Measurements from ENCODE around the gene TMEM100. TPM values are rescaled to one million over a fixed set of nuclear protein-coding genes. Genes with fewer than 3 reads are reported as not detected.

The TMEM100 gene, protein sequence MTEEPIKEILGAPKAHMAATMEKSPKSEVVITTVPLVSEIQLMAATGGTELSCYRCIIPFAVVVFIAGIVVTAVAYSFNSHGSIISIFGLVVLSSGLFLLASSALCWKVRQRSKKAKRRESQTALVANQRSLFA
- 15.5 TPM for total RNA-seq
- long read RNA-seq, partial matches to known transcripts = 1 of 7 reads
- long read RNA-seq, other reads (novel, unspliced or antisense) = 2 of 7 reads

DNA sequence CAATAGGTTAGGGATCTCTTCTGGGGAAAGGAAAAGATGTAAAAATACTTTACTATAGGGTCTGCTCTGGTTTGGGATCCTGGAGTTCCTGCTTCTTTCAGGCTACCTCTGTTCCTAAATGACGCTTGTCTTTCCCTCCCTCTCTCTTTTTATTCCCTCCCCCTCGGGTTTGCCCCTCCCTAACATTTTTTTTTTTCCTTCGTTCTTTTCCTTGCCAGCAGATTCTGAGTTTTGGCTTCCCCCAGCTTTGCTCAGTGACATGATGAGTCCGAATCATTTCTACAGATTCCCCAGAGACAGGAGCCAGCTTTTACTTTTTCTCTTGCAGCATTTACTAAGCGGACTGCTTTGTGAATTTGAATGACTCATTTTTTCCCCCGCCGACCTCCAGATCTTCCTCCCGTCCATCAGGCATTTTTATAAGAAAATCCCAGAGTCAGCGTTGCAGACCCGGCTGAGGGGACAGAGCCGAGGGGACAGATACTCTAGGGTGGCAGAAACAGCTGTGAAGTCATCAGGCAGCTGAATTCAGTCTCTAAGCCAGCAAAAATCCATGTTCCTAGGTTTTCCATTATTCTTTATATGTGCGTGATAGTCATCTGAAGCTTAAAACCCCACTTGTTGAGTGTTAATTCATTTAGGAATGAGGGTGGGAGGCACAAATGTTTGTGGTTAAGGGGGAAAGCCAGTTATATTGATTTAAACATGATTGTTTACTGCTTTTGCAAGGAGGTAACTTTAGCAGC, at the start of gene TMEM100:
Gene TMEM100, minus strand, starts transcription at position 123 of the 746 bp plus-strand sequence. CDS start 1,794 bp downstream, outside the sequence.
- no peak for DNase-seq
- intact Hi-C loops (cut with DNase I) = loop anchor here (5.0 kb wide), 1 partner anchor 86 kb away; no protein-coding TSS in a partner anchor
- peak; percentile 60 for ATAC-seq (ENCODE audit: poor library complexity)

DNA sequence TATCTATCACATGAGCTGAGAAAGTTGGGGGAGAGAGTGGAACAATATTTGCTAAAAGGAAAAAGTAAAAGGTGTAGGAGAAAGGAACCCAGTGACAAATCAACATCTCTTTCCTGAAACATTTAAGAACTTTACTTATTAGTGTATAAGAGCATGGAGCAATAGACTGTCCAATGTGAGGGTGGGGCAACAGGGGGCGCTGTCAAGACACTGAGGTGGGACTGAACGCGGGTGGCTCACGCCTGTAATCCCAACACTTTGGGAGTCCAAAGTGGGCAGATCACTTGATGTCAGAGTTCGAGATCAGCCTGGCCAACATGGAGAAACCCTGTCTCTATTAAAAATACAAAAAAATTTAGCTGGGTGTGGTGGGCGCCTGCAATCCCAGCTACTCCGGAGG, 49.4 kb upstream of the TMEM100 start:
- no peak for DNase-seq
- no peak for ATAC-seq (ENCODE audit: poor library complexity)
- intact Hi-C loops (cut with DNase I) = no loop called here

DNA sequence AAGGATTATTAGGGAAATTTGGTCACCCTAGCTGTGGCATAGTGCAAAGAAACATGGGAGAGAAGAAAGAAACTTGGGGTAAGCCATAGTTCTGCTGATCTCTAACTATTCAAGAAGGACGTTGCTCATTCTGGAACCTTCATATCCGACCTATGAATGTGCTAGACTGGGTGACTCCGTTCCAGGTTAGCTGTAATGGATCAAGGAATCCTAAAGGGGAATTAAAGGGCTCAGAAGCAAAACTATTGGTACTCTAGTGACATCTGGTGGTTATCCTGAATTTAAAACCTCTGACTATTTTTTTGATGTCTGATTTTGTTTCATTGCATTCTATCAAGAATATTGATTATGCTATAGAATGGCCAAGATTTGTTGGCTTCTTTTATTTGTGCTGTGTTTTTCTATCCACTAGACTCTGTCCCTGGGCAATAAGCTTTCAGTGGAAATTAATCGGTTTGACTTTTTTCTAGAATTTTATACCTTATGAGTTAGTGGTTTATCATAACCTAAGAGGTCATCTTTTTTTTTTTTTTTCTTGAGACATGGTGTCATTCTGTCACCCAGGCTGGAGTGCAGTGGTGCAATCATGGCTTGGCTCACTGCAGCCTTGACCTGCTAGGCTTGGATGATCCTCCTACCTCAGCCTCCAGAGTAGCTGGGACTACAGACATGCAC, 47.7 kb upstream of the TMEM100 start:
- intact Hi-C loops (cut with DNase I) = no loop called here
- peak; percentile 78 for ATAC-seq (ENCODE audit: poor library complexity)

DNA sequence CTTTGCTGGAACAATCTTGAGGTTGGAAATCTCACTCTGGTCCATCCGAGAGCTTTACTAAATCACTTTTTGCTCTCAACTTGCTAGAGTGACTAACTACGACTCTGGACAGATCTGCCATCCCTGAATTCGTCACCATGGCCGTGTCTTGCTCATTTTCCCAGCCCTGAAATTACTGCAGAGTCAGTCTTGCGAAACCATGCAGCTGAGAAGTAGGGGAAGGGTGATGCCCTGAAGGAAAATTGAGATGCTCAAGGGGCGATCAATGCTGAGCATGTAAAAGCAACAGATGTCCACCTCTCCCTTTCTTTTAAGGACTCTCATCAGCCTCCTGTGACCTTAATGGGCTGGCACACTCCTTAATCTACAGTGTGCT, 46.9 kb upstream of the TMEM100 start:
- DNase-seq (no peak), ATAC-seq (ENCODE audit: poor library complexity) (peak; percentile 51)
- intact Hi-C loops (cut with DNase I) = loop anchor here (1.0 kb wide), 1 partner anchor 242 kb away; no protein-coding TSS in a partner anchor

More for the DNA sequence above, 47.7 kb upstream of the TMEM100 start:
- no peak for DNase-seq

DNA sequence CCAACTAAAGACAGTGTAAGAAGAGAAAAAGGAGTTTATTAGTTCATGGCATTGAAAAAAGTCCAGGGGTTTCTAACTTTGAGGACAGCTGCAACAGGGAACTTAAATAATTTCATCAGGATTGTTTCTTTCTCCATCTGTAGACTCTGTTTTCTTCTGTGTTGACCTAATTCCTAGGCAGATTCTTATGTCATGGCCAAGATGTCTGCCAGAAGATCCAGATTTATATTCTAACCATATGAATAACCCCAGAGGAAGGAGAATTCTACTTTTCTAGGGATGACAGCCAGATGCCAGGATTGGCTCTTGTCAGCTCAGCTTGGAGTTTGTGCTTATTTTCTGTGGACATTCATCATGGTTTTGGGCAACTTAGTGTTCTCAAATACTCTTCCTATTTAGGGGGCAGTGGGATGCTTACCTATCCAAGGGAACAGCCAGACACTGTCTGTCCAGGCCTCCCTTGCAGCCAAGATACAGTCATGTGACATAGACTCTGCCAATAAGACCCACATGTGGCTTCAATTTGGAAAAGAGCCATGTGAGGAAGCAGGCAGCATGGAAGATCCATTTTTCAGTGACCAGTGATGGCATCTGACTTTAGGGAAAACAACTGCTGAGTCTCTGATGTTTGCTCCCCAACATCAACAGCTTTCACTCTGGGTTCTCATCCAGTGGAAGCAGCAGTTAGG, 46.4 kb upstream of the TMEM100 start:
- intact Hi-C loops (cut with DNase I) = loop anchor here (1.0 kb wide), 1 partner anchor 242 kb away; no protein-coding TSS in a partner anchor
- no peak for DNase-seq
- ATAC-seq (ENCODE audit: poor library complexity) = peak; percentile 38

DNA sequence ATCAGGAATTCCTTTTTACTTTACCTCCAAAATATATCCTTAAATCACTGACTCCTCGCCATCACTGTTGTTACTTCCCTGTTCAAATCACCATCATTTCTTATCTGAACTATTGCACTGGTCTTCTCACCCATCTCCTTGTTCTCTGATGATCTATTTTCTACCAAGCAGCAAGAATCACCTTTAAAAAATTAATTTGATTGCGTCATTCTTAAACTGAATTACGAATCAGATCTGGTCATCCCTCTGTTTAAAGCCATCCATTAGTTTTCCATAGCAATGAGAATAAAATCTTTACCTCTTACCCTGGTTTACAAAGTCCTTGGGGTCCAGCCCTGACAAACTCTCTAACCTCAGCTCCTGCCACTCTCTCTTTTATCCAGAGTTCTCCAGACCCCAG, 42.8 kb upstream of the TMEM100 start:
- intact Hi-C loops (cut with DNase I) = no loop called here

DNA sequence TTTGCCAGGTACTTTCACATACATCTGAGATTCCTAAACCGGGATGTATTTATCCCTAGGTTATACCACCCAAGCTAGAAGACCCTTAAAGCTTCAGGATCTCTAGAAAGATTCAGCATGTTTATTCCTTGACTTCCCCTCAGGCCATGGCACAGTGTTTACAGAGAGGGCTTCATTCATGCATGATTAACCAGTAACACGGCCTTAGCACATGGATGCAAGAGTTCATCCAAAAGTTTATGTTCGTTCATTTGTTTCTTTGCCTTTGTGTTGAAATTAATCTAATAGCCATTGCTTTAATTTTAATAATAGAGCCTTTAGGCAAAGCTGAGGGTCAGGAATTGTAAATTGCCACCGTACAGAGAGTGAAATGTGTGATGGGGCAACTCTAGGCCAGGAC, 41.9 kb upstream of the TMEM100 start:
- ATAC-seq (ENCODE audit: poor library complexity) = no peak
- intact Hi-C loops (cut with DNase I) = no loop called here
- DNase-seq = no peak

More for the DNA sequence above, 42.8 kb upstream of the TMEM100 start:
- no peak for ATAC-seq (ENCODE audit: poor library complexity)
- no peak for DNase-seq

DNA sequence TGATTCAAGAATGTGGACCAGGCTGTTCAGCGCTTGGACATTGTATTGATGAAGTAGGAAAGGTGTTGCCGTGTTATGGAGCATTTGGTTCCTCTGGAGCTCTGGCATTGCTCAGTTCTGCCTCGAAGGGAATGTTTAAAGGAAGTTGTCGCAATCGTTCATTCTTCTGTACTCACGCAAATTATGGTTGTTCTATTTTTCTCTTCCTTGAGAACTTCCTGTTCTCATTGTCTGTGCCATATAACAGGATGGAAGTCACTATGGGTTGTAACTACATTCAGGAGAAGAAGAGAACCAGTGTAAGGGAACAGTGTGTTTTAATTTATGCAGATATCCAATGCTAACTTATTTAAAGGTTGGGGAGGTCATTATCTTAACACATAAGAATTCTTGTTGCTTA, 41.2 kb upstream of the TMEM100 start:
- DNase-seq (no peak), ATAC-seq (ENCODE audit: poor library complexity) (peak; percentile 53)
- intact Hi-C loops (cut with DNase I) = no loop called here

DNA sequence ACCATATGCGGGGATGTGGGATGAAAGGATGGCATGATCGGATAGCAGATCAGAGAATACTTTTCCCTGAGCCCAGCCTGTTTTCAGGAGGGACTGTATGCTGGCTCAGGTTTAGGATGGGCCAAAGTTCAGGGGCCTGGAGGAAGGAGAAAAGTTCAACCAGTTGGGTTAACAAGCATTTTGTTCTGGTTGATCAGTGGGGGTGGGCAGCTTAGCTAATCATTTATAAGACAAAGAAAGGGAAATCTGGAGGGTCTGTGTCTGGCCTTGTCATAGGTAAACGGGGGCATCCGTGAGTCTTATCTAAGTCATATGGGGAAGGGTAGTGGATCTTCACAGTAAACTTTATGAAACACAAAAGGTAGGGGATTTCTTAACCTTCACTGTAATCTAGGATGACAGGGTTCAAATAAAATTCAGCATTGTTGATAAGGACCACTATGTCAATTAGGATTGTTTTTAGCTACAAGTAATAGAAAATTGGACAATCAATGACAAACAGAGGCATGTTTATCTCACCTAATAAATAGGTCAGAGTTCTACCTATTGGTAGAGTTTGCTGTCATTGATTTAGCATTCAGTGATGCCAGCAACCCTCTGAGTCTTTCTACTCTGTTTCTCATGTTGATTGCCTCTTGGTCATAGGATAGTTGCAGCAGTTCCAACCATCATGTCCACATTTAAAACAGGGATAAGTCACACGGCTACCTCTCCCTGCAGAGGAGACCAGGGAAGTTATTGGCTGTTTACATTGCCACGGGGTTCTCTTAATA, 39.6 kb upstream of the TMEM100 start:
- no peak for DNase-seq
- no peak for ATAC-seq (ENCODE audit: poor library complexity)
- intact Hi-C loops (cut with DNase I) = no loop called here

DNA sequence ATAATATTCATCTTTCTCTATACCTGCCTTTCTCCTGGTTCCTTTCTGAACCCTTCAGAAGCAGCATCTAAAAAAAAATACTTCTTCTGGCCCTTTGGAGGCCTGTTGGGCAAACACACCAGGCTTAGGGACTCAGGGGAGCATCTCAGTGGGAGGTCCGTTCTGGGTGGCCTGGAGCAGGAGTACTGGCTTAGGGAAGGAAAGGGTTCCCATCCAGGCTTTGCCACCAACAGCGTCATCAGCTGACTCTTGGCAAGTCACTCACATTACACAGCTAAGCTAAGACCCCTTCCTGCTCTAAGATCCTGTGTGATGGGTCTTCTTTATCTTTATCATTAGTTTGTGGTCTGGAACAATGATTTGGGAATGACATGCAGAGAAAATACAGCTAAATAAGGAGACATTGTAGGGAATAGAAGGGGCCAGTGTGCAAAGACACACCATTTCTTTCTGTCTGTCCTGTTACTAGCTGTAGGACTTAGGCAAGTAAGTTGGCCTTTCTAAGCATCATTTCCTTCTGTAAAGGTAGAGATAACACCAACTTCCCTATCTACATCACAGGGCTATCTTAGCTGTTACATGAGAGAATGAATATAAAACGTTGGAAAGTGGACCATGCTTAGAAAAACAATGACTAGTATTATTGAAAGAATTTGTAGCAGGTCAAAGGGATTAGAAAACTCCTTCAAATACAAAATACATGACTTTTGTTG, 38.1 kb upstream of the TMEM100 start:
- intact Hi-C loops (cut with DNase I) = no loop called here
- ATAC-seq (ENCODE audit: poor library complexity) = no peak
- DNase-seq = no peak

DNA sequence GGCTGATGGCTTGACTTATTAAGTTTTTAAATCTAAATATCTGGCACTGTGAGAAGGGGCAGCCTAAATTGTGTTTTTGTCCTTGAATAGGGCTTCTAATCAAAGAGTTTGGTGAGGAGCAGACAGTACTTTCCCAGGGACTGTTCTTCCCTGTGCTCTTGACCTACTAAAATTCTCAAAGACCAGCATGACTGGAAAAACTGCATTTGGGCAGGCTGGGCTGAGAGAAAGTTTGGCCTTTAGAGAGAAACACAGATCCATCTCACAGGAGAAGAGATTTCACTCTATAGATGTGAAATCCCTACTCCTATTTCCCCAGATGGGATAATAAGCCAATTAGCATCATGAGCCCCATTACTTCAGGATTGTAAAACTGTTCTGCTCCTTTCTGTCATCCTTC, 35.5 kb upstream of the TMEM100 start:
- no peak for ATAC-seq (ENCODE audit: poor library complexity)
- DNase-seq = no peak
- intact Hi-C loops (cut with DNase I) = no loop called here

DNA sequence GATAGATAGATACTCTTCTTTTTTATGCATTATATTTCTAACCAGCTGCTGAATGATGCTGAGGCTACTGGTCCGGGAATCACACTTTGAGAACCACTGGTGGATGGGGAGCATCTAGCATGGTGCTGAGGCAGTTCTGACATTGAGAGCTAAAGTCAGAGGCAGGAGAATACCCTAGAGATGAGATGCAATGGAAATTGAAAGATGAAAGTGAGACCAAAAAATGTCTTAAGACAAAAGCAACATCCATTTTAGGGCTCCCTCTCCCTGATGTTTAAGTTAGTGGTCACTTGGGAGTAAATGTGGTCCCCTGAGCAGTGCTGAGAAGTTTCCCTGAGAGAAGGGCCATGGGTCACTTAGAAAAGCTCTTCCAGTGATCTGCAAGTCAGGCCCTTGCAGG, 35.0 kb upstream of the TMEM100 start:
- intact Hi-C loops (cut with DNase I) = no loop called here
- ATAC-seq (ENCODE audit: poor library complexity) (no peak), DNase-seq (no peak)

DNA sequence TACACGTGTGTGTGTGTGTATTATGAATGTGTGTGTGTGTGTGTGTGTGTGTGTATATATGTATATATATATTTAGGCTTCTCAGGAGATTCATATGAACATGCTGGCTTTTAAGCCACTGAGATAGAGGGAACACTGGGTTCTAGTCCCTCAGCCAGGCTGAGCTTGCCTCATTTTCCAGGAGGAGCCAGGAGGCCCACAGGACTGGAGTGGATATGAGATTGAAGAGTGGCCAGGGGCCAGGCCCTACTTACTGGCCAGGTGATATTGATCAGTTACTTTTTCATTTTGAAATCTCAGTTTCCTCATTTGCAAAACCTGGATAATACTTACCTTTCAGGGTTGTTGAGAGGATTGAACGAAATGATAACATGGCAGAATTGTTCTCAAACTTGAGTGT, 34.0 kb upstream of the TMEM100 start:
- DNase-seq (no peak), ATAC-seq (ENCODE audit: poor library complexity) (no peak)
- intact Hi-C loops (cut with DNase I) = no loop called here

DNA sequence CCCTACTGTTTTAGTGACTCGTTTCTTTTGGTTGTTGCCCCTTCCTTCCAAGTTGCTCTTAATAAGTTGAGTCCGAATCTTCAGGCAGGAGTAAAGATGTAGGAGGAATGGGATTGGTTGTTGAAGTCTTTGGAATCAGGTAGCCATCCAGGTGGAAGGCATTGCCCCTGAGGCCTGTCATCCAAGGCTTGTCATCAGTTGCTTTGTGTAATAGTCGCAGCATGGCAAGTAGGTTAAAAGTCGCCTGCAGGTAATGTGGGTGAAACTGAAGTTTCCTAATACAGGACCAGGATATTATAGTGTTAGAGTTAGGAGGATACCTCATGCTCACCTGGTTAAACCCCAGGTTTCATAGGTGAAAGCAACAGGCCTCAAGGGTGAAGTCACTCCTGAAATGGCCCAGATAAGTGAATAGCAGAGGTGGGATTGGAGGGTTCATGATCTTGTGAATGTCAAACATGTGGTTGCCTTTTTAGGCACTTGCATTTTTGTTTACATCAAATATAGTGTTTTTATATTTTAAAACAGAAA, 29.1 kb upstream of the TMEM100 start:
- intact Hi-C loops (cut with DNase I) = no loop called here
- DNase-seq = no peak
- ATAC-seq (ENCODE audit: poor library complexity) = no peak

DNA sequence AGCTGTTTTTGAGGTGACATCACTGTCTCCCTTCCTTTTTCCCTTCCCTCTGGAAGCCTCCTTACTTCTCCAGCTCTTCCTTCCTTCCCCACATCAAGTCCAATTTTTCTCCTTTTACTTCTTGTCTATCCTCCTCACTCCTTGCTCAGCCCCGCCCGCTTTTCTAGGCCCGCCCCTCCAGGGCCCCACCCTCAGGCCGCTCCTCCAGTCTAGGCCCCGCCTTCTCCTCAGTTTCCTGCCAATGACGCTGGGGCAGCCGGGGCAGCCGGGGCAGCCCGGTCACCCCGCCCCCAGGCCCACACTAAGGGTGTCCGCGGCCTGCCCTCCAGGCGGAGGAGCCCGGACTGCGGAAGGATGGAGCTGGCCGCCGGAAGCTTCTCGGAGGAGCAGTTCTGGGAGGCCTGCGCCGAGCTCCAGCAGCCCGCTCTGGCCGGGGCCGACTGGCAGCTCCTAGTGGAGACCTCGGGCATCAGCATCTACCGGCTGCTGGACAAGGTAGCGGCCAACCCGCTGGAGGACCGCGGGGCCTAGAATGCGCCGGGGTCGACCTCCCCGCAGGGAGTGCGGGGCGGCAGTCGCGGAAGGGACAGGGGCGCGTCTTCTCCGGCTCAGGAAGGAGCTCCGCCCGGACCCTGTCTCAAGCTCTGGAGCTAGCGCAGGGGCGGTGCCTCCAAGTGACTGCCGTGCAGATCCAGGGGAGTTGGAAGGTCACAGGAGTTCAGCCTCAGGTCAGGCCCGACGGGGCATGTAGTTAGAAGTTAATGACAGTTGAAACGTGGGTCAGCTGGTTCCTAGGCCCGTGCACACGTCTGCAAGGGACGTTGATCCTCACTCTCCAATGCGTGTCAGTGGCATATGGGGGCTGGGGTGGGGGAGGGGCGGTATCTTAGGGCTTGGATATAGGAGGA, 28.3 kb upstream of the TMEM100 start, which contains the start of gene PCTP:
Gene PCTP, plus strand, starts transcription at position 302 of the 908 bp plus-strand sequence. Its CDS starts 53 bp downstream, at position 355.
- ATAC-seq (ENCODE audit: poor library complexity) (peak; percentile 100), DNase-seq (peak; percentile 97)
- intact Hi-C loops (cut with DNase I) = no loop called here

DNA sequence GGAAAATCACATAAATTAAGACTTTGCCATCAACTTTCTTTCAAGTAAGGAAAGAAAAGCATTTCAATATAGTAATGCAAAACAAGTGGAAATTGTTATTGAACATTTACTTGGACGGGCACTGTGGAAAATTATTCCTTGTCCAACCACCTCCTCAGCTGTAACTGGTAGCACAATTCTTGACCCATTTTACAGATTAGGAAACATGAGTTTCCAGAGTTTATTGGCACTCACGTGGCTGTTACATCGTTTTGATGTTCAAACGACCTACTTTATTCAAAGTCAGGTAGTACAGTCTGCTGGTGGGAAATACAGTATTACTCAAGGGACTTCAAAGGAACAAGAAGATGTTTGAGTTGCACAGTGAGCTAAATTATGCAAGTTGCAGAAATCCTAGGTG, 27.3 kb upstream of the TMEM100 start:
- intact Hi-C loops (cut with DNase I) = no loop called here
- ATAC-seq (ENCODE audit: poor library complexity) = no peak
- no peak for DNase-seq

DNA sequence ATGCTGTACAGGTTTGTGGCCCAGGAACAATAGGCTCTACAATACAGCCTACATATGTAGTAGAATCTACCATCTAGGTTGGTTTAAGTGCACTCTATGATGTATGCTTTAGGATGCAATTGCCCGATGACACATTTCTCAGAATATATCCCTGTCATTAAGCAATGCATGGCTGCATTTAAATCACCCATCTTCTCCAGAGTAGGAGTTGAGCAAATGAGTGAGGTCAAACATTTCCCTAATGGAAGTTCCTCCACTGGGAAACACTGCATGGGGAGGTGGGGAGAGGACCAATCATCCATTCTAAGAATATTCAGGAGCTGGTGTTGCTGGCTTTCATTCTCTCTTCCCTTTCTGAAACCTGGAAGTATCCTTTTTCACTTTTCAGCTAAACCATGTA, 26.2 kb upstream of the TMEM100 start:
- DNase-seq (no peak), ATAC-seq (ENCODE audit: poor library complexity) (no peak)
- intact Hi-C loops (cut with DNase I) = no loop called here
